Bronchial epithelial cell (primary cell): ENCODE results near the gene ATPAF2. TPM values are rescaled to one million over a fixed set of nuclear protein-coding genes. Genes with fewer than 3 reads are reported as not detected.

ENCODE experiments used
- DNase-seq: peaks from one replicate; pipeline ENCODE4 v3.0.0-alpha.2; 2010; ENCODE audit warnings: low read depth
- FAIRE-seq: peaks from 2 replicates; lab custom pipeline; 2011; peaks lifted over from hg19 to GRCh38; lab: Jason Lieb, UNC
- H3K27me3 ChIP-seq: 2 replicates; pipeline ENCODE4 v1.5.1; 2011; ENCODE audit warnings: low read length; ENCODE audit not compliant: control insufficient read depth, insufficient read depth
- H3K36me3 ChIP-seq: 2 replicates; pipeline ENCODE4 v1.5.1; 2011; ENCODE audit warnings: low read length; ENCODE audit not compliant: control insufficient read depth, insufficient read depth
- H3K4me3 ChIP-seq: 2 replicates; pipeline ENCODE4 v1.5.1; 2011; ENCODE audit warnings: mild to moderate bottlenecking, low read depth, low read length, control low read depth
- CTCF ChIP-seq: IDR thresholded peaks from 2 replicates; pipeline ENCODE4 v1.5.1; 2011; ENCODE audit warnings: mild to moderate bottlenecking, moderate library complexity, low read length, control low read depth, inconsistent platforms; ENCODE audit not compliant: insufficient read depth, severe bottlenecking
- total RNA-seq: library from RNA; depleted of rRNA; stranded (reverse); fragments of >200 nt; gene quantifications from 2 replicates; pipeline ENCODE4 v1.2.1, GENCODE V29; 2014

Gene ATPAF2
- total RNA-seq, 1 donor from 2014 or later, result 11.3 TPM

- DNase-seq (peak; percentile 100), FAIRE-seq (peak; percentile 100)
- no peaks in the 10 kb centered on the region for H3K27me3 ChIP-seq
- H3K36me3 ChIP-seq, result no peaks in the 10 kb centered on the region
- TF ChIP-seq CTCF, result no peak
- H3K4me3 ChIP-seq, result peak within 1 kb of the TSS; percentile 78
Observed at GRCh38 chr17:17972126-17972951, 66.6 kb downstream of the ATPAF2 start, which contains the start of the genes DRC3 and TOM1L2. TSS of gene DRC3 (plus strand) at chr17:17972862. CDS start at chr17:17977599, 4,737 bp downstream. TSS of gene TOM1L2 (minus strand) at chr17:17972400. CDS start at chr17:17972313, 87 bp downstream.

GRCh38 chr17:17971431-17972125, 67.4 kb downstream of the ATPAF2 start:
- DNase-seq (no peak), FAIRE-seq (no peak)
- TF ChIP-seq CTCF, result peak; percentile 8
- no peaks in the 10 kb centered on the region for H3K36me3 ChIP-seq
- peak overlapping the region; percentile 78 for H3K4me3 ChIP-seq
- H3K27me3 ChIP-seq, result no peaks in the 10 kb centered on the region

GRCh38 chr17:17970699-17971430, 68.1 kb downstream of the ATPAF2 start:
- FAIRE-seq (no peak), DNase-seq (peak; percentile 47)
- TF ChIP-seq CTCF, result no peak
- H3K4me3 ChIP-seq, result peak overlapping the region; percentile 78
- no peaks in the 10 kb centered on the region for H3K27me3 ChIP-seq
- no peaks in the 10 kb centered on the region for H3K36me3 ChIP-seq

Other genes starting within 250 kb of the ATPAF2 start
- 51.6 and 65.5 TPM in 2 replicates for gene SREBF1, start 202.2 kb downstream of the ATPAF2 start, total RNA-seq
- 12.4 and 17.8 TPM in 2 replicates for gene TOM1L2, start 66.8 kb downstream of the ATPAF2 start, total RNA-seq
- gene DRC3, start 66.3 kb downstream of the ATPAF2 start, total RNA-seq, result under 0.01 and 0.13 TPM in 2 replicates
- gene GID4, start 240 bp upstream of the ATPAF2 start, total RNA-seq, result 5.3 and 6.5 TPM in 2 replicates
- gene DRG2, start 48.8 kb upstream of the ATPAF2 start, total RNA-seq, result 20.7 and 23.7 TPM in 2 replicates
- 0.77 and 1.6 TPM in 2 replicates for gene MYO15A, start 69.6 kb upstream of the ATPAF2 start, total RNA-seq
- gene ALKBH5, start 144.7 kb upstream of the ATPAF2 start, total RNA-seq, result 96.3 and 104 TPM in 2 replicates
- 20.0 and 23.2 TPM in 2 replicates for gene LLGL1, start 186.5 kb upstream of the ATPAF2 start, total RNA-seq
- gene FLII, start 219.6 kb upstream of the ATPAF2 start, total RNA-seq, result 339 and 517 TPM in 2 replicates
- 21.1 and 23.0 TPM in 2 replicates for gene MIEF2, start 221.5 kb upstream of the ATPAF2 start, total RNA-seq